ENCODE results near the gene TMEM61.

Gene TMEM61

GRCh38 chr1:54977533-54978297 is 2.7 kb upstream of the TMEM61 start:
- Histone ChIP-seq H3K27me3 (ENCODE audit: control insufficient read depth, insufficient read depth, low read length) (peaks cover 21% of the 10 kb centered on the region), H3K9ac (ENCODE audit: low read depth, low read length) (no peak overlapping the region), H3K4me3 (ENCODE audit: low read depth, low read length) (no peak overlapping the region), H3K9me3 (ENCODE audit: control insufficient read depth, insufficient read depth, low read length) (no peaks in the 10 kb centered on the region), H3K36me3 (ENCODE audit: control insufficient read depth, insufficient read depth, low read length) (no peaks in the 10 kb centered on the region), H3K4me1 (ENCODE audit: control insufficient read depth, insufficient read depth, low read length) (no peaks in the 10 kb centered on the region)

GRCh38 chr1:54978528-54979326 is 1.7 kb upstream of the TMEM61 start:
- Histone ChIP-seq H3K9ac (ENCODE audit: low read depth, low read length) (no peak overlapping the region), H3K4me3 (ENCODE audit: low read depth, low read length) (no peak overlapping the region), H3K9me3 (ENCODE audit: control insufficient read depth, insufficient read depth, low read length) (no peaks in the 10 kb centered on the region), H3K4me1 (ENCODE audit: control insufficient read depth, insufficient read depth, low read length) (no peaks in the 10 kb centered on the region), H3K27me3 (ENCODE audit: control insufficient read depth, insufficient read depth, low read length) (peaks cover 21% of the 10 kb centered on the region), H3K36me3 (ENCODE audit: control insufficient read depth, insufficient read depth, low read length) (no peaks in the 10 kb centered on the region)

GRCh38 chr1:54979327-54979891 is 1.0 kb upstream of the TMEM61 start:
- no peaks in the 10 kb centered on the region for H3K4me1 ChIP-seq (ENCODE audit: control insufficient read depth, insufficient read depth, low read length)
- no peaks in the 10 kb centered on the region for H3K9me3 ChIP-seq (ENCODE audit: control insufficient read depth, insufficient read depth, low read length)
- no peak overlapping the region for H3K4me3 ChIP-seq (ENCODE audit: low read depth, low read length)
- peaks cover 21% of the 10 kb centered on the region for H3K27me3 ChIP-seq (ENCODE audit: control insufficient read depth, insufficient read depth, low read length)
- H3K9ac ChIP-seq (ENCODE audit: low read depth, low read length) = no peak overlapping the region
- H3K36me3 ChIP-seq (ENCODE audit: control insufficient read depth, insufficient read depth, low read length) = no peaks in the 10 kb centered on the region

GRCh38 chr1:54980046-54980527 is 341 bp upstream of the TMEM61 start:
- H3K4me3 ChIP-seq (ENCODE audit: low read depth, low read length) = peak overlapping the region; percentile 36
- no peaks in the 10 kb centered on the region for H3K9me3 ChIP-seq (ENCODE audit: control insufficient read depth, insufficient read depth, low read length)
- H3K4me1 ChIP-seq (ENCODE audit: control insufficient read depth, insufficient read depth, low read length) = no peaks in the 10 kb centered on the region
- H3K9ac ChIP-seq (ENCODE audit: low read depth, low read length) = no peak overlapping the region
- H3K36me3 ChIP-seq (ENCODE audit: control insufficient read depth, insufficient read depth, low read length) = no peaks in the 10 kb centered on the region
- H3K27me3 ChIP-seq (ENCODE audit: control insufficient read depth, insufficient read depth, low read length) = peaks cover 21% of the 10 kb centered on the region

GRCh38 chr1:54981466-54981865 is 1.0 kb downstream of the TMEM61 start:
- H3K9me3 ChIP-seq (ENCODE audit: control insufficient read depth, insufficient read depth, low read length) = no peaks in the 10 kb centered on the region
- no peaks in the 10 kb centered on the region for H3K36me3 ChIP-seq (ENCODE audit: control insufficient read depth, insufficient read depth, low read length)
- H3K4me1 ChIP-seq (ENCODE audit: control insufficient read depth, insufficient read depth, low read length) = no peaks in the 10 kb centered on the region
- H3K9ac ChIP-seq (ENCODE audit: low read depth, low read length) = no peak overlapping the region
- H3K4me3 ChIP-seq (ENCODE audit: low read depth, low read length) = no peak overlapping the region
- peaks cover 21% of the 10 kb centered on the region for H3K27me3 ChIP-seq (ENCODE audit: control insufficient read depth, insufficient read depth, low read length)

- Histone ChIP-seq H3K36me3 (ENCODE audit: control insufficient read depth, insufficient read depth, low read length) (no peaks in the 10 kb centered on the region), H3K27me3 (ENCODE audit: control insufficient read depth, insufficient read depth, low read length) (peaks cover 21% of the 10 kb centered on the region), H3K9me3 (ENCODE audit: control insufficient read depth, insufficient read depth, low read length) (no peaks in the 10 kb centered on the region), H3K4me3 (ENCODE audit: low read depth, low read length) (no peak overlapping the region), H3K4me1 (ENCODE audit: control insufficient read depth, insufficient read depth, low read length) (no peaks in the 10 kb centered on the region), H3K9ac (ENCODE audit: low read depth, low read length) (no peak overlapping the region)
Measured at GRCh38 chr1:54982739-54983138, 2.3 kb downstream of the TMEM61 start.

- peaks cover 13% of the 10 kb centered on the region for H3K27me3 ChIP-seq (ENCODE audit: control insufficient read depth, insufficient read depth, low read length)
Measured at GRCh38 chr1:54984131-54984842, 3.9 kb downstream of the TMEM61 start.

GRCh38 chr1:54985556-54985955 is 5.1 kb downstream of the TMEM61 start:
- Histone ChIP-seq H3K36me3 (ENCODE audit: control insufficient read depth, insufficient read depth, low read length) (no peaks in the 10 kb centered on the region), H3K27me3 (ENCODE audit: control insufficient read depth, insufficient read depth, low read length) (peaks cover 3% of the 10 kb centered on the region), H3K4me3 (ENCODE audit: low read depth, low read length) (no peak overlapping the region), H3K4me1 (ENCODE audit: control insufficient read depth, insufficient read depth, low read length) (no peaks in the 10 kb centered on the region), H3K9me3 (ENCODE audit: control insufficient read depth, insufficient read depth, low read length) (no peaks in the 10 kb centered on the region), H3K9ac (ENCODE audit: low read depth, low read length) (no peak overlapping the region)

More at GRCh38 chr1:54984131-54984842, 3.9 kb downstream of the TMEM61 start:
- H3K9ac ChIP-seq (ENCODE audit: low read depth, low read length) = no peak overlapping the region
- no peaks in the 10 kb centered on the region for H3K9me3 ChIP-seq (ENCODE audit: control insufficient read depth, insufficient read depth, low read length)
- no peak overlapping the region for H3K4me3 ChIP-seq (ENCODE audit: low read depth, low read length)
- no peaks in the 10 kb centered on the region for H3K36me3 ChIP-seq (ENCODE audit: control insufficient read depth, insufficient read depth, low read length)
- no peaks in the 10 kb centered on the region for H3K4me1 ChIP-seq (ENCODE audit: control insufficient read depth, insufficient read depth, low read length)

GRCh38 chr1:54986025-54986424 is 5.6 kb downstream of the TMEM61 start:
- Histone ChIP-seq H3K9ac (ENCODE audit: low read depth, low read length) (no peak overlapping the region), H3K4me3 (ENCODE audit: low read depth, low read length) (no peak overlapping the region), H3K9me3 (ENCODE audit: control insufficient read depth, insufficient read depth, low read length) (no peaks in the 10 kb centered on the region), H3K27me3 (ENCODE audit: control insufficient read depth, insufficient read depth, low read length) (peaks cover 3% of the 10 kb centered on the region), H3K4me1 (ENCODE audit: control insufficient read depth, insufficient read depth, low read length) (no peaks in the 10 kb centered on the region), H3K36me3 (ENCODE audit: control insufficient read depth, insufficient read depth, low read length) (no peaks in the 10 kb centered on the region)

- peaks cover 3% of the 10 kb centered on the region for H3K27me3 ChIP-seq (ENCODE audit: control insufficient read depth, insufficient read depth, low read length)
- no peak overlapping the region for H3K4me3 ChIP-seq (ENCODE audit: low read depth, low read length)
- H3K9me3 ChIP-seq (ENCODE audit: control insufficient read depth, insufficient read depth, low read length) = no peaks in the 10 kb centered on the region
- no peak overlapping the region for H3K9ac ChIP-seq (ENCODE audit: low read depth, low read length)
- H3K36me3 ChIP-seq (ENCODE audit: control insufficient read depth, insufficient read depth, low read length) = no peaks in the 10 kb centered on the region
- no peaks in the 10 kb centered on the region for H3K4me1 ChIP-seq (ENCODE audit: control insufficient read depth, insufficient read depth, low read length)
Measured at GRCh38 chr1:54986533-54986932, 6.1 kb downstream of the TMEM61 start.

- no peak overlapping the region for H3K9ac ChIP-seq (ENCODE audit: low read depth, low read length)
- H3K36me3 ChIP-seq (ENCODE audit: control insufficient read depth, insufficient read depth, low read length) = no peaks in the 10 kb centered on the region
- H3K4me1 ChIP-seq (ENCODE audit: control insufficient read depth, insufficient read depth, low read length) = no peaks in the 10 kb centered on the region
- no peaks in the 10 kb centered on the region for H3K27me3 ChIP-seq (ENCODE audit: control insufficient read depth, insufficient read depth, low read length)
- H3K9me3 ChIP-seq (ENCODE audit: control insufficient read depth, insufficient read depth, low read length) = no peaks in the 10 kb centered on the region
- H3K4me3 ChIP-seq (ENCODE audit: low read depth, low read length) = no peak overlapping the region
Measured at GRCh38 chr1:54987427-54987826, 7.0 kb downstream of the TMEM61 start.

Data from iPS-15b (cell line).